Heart right ventricle (tissue), 16 donors: ENCODE results near the gene PSAP. TPM values are rescaled to one million over a fixed set of nuclear protein-coding genes. Genes with fewer than 3 reads are reported as not detected.
"Not testable (repeated sequence)": the region's sequence is repeated elsewhere in the genome, so short reads cannot be mapped to it uniquely, and the experiment has no call there.

Experiments
- ATAC-seq, 8 donors: fragments of 200-7000 bp; cut with Tn5 transposase; one replicate each; pipeline ENCODE4 v1.9.1; 2020; ENCODE audit warnings: mild to moderate bottlenecking in 8 of 8, moderate library complexity in 8 of 8, moderate number of reproducible peaks in 1 of 8
- DNase-seq, 2 donors: peaks; one replicate each; pipeline ENCODE4 v3.0.0-alpha.2; 2020
- H3K27ac ChIP-seq, 10 donors: fragments of 200-600 bp; sonication (generic) in 2 of 10; one replicate each; pipeline versions ENCODE4 v1.5.0 to v1.8.0; 2020 to 2022; ENCODE audit warnings: mild to moderate bottlenecking in 3 of 10
- H3K27me3 ChIP-seq, 7 donors: fragments of 200-600 bp; one replicate each; pipeline ENCODE4 v1.8.0; 2021 to 2022; ENCODE audit warnings: mild to moderate bottlenecking in 2 of 7
- H3K36me3 ChIP-seq, 9 donors: fragments of 200-600 bp; sonication (generic) in 1 of 9; one replicate each; pipeline versions ENCODE4 v1.5.0 to v1.8.0; 2020 to 2022; ENCODE audit warnings: mild to moderate bottlenecking in 2 of 9
- H3K4me1 ChIP-seq, 9 donors: fragments of 200-600 bp; sonication (generic) in 1 of 9; one replicate each; pipeline versions ENCODE4 v1.5.0 to v1.8.0; 2020 to 2022; ENCODE audit warnings: mild to moderate bottlenecking in 4 of 9
- H3K4me3 ChIP-seq, 10 donors: fragments of 200-600 bp; sonication (generic) in 2 of 10; one replicate each; pipeline versions ENCODE4 v1.5.0 to v1.8.0; 2020 to 2022; ENCODE audit warnings: mild to moderate bottlenecking in 7 of 10, moderate library complexity in 2 of 10
- H3K9me3 ChIP-seq, 11 donors: fragments of 200-600 bp in 10 of 11; sonication (generic) in 2 of 11; one replicate each; pipeline versions ENCODE4 v1.5.0 to v1.8.0; 2013 to 2022; ENCODE audit warnings: mild to moderate bottlenecking in 2 of 11, control low read depth in 1 of 11, moderate library complexity in 1 of 11
- CTCF ChIP-seq, 9 donors: fragments of 200-600 bp; sonication (generic) in 2 of 9; IDR thresholded peaks; one replicate each; pipeline versions ENCODE4 v1.5.0 to v1.8.0; 2021 to 2022; ENCODE audit warnings: antibody characterized with exemption in 9 of 9, mild to moderate bottlenecking in 5 of 9, moderate library complexity in 1 of 9
- WGBS, 2 donors: extraction: QIAGEN DNeasy Blood & Tissue Kit; methylation state at CpG; one replicate each; pipeline ENCODE4 v1.1.7; 2013; ENCODE audit warnings: inconsistent platforms in 1 of 2; 5-methylcytosine and 5-hydroxymethylcytosine counted together
- intact Hi-C, 10 donors: fragments of 100-400 bp; cut with DNase I; formaldehyde crosslinking; loops; one replicate each; pipeline versions ENCODE4 v1.11.1 to v1.14.2; 2022
- long read RNA-seq, 3 donors: library from polyadenylated mRNA; unstranded; transcript quantifications; one replicate each; pipeline ENCODE4 v2.0.0, GENCODE V29; 2020 to 2021
- polyA plus RNA-seq, 2 donors: library from polyadenylated mRNA; stranded (reverse); fragments of 200-250 nt; gene quantifications; one replicate each; pipeline ENCODE4 v1.2.3, GENCODE V29; 2013
- total RNA-seq, 10 donors: library from RNA; stranded (reverse); fragmentation: NEBNext Ultra II Directional in 3 of 10; extraction: Animal tissue kit (Norgen Biotek cat#: 25700) in 3 of 10; gene quantifications; one replicate each; pipeline versions ENCODE4 v1.2.1 to v1.2.4, GENCODE V29; 2021 to 2023
- donor health status: Arrhythmogenic right ventricular cardiomyopathy.
- donor health status: ischemic (EF 13 %, LVEDD 7.1; RV severe dilation, severe dysfunction).
- donor health status: healthy with polysubstance abuse.
- donor health status: DM: no; HTN: yes; CAD: no.
- donor health status: DM: no; HTN: no; CAD: no.
- donor health status: ischemic (EF 25% LVEDD 6.9; RV normal size, moderate dysfunction).
- donor health status: ischemic (EF 25% LVEDD 5.7; RV mildly dilated, moderate dysfunction).
- donor health status: healthy.
- donor health status: DM: yes; HTN: yes; CAD: no.
- donor health status: Ischemic cardiomyopathy.
- donor health status: ischemic (EF 35%, LVEDD 5.7; RV mildly dilated, moderate dysfunction).
- donor health status: nonischemic (EF 11% LVEDD 7.7; RV severe dilation, severe dysfunction).
- donor health status: DM: yes; HTN: yes; CAD: no.
- donor health status: PGD.
- donor health status: ischemic (EF 29% LVEDD 5.4; RV normal size, mild dysfunction).
- donor health status: nonischemic (EF 23%, LVEDD 6.1; RV moderate dilation, normal function).

PSAP gene
- total RNA-seq (1,000 to 10,000 TPM; 1,446 to 2,078 (median 1,666) TPM), polyA plus RNA-seq (100 to 1,000 TPM; 443 to 780 TPM)
- long read RNA-seq, donor 1, transcript PSAP-202 (14 exons, 2,872 nt) = major isoform, 117 of 3,139 reads
- long read RNA-seq, donor 1, transcript PSAP-201 (14 exons, 2,830 nt) = minor isoform, 23 of 3,139 reads
- long read RNA-seq, donor 1, partial matches to known transcripts = 573 of 3,139 reads
- long read RNA-seq, donor 1, other reads (novel, unspliced or antisense) = 2,426 of 3,139 reads
- long read RNA-seq, donor 2, transcript PSAP-202 (14 exons, 2,872 nt) = major isoform, 138 of 3,428 reads
- long read RNA-seq, donor 2, transcript PSAP-201 (14 exons, 2,830 nt) = minor isoform, 34 of 3,428 reads
- long read RNA-seq, donor 2, partial matches to known transcripts = 397 of 3,428 reads
- long read RNA-seq, donor 2, other reads (novel, unspliced or antisense) = 2,859 of 3,428 reads
- long read RNA-seq, donor 3, transcript PSAP-201 (14 exons, 2,830 nt) = minor isoform, 50 of 4,280 reads
- long read RNA-seq, donor 3, transcript PSAP-202 (14 exons, 2,872 nt) = major isoform, 205 of 4,280 reads
- long read RNA-seq, donor 3, partial matches to known transcripts = 594 of 4,280 reads
- long read RNA-seq, donor 3, other reads (novel, unspliced or antisense) = 3,431 of 4,280 reads

DNA sequence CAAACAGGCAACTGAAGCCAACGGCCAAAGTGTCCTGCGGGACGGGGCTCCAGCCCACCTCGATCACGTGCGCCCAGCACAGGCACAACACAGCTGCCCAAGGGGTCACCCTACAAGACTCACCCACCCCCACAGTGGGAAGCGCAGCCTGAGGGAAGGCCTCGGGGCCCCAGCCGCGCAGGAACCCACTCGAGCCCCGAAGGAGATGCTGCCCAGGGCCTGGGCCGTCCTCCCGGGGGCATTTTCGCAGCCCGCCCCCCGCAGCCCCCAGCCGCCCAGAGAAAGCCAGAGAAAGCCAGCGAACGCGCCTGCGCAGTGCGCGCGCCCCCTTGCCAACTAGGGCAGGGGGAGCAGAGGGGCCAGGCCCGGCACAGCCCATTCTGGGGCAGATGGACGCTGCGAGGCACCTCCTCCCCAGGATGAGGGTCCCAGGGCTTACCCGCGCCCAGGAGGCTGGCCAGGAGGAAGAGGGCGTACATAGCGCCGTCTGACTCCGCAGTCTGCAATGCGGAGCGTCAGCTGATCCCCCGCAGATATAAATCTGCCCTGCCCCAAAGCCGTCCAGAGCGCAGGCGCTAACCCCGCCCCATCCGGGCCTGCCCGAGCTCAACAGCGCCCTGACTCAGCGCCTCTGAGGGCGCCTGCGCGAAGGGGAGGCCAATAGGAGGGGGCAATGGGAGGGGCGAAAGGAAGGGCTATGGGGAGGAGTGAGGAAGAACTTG, at the start of gene PSAP:
PSAP (minus strand) TSS at position 509 of the 722 bp plus-strand sequence; CDS start at position 479, 30 bp downstream.
- H3K27ac ChIP-seq = peak within 1 kb of the TSS; percentile 89 to 99 (median 98)
- no peaks in the 10 kb centered on the region for H3K9me3 ChIP-seq
- DNase-seq = peak; percentile 99 to 100
- peak within 1 kb of the TSS; percentile 85 to 100 (median 94) for H3K4me3 ChIP-seq
- 0 to 1% methylated on average over 47 to 49 of the region's 49 CpGs for WGBS, 2 donors
- H3K4me1 ChIP-seq = peaks cover 7 to 60% (median 47%) of the 10 kb centered on the region in 9 donors
- no peaks in the 10 kb centered on the region for H3K27me3 ChIP-seq
- TF ChIP-seq CTCF (IDR thresholded peaks at IDR 0.05) = no peak
- intact Hi-C loops = loop anchor here in 1 of 10 donors (1.0 kb wide), 1 partner anchor 9 kb away; no protein-coding TSS in a partner anchor
- H3K36me3 ChIP-seq = peaks cover 0 to 7% (median 0%) of the 10 kb centered on the region in 9 donors
- ATAC-seq = peak; percentile 98 to 99 (median 99)

GRCh38 chr10:71900441-71901180, 49.6 kb upstream of the PSAP start:
- intact Hi-C loops = loop anchor here in 2 of 10 donors (5.0 kb wide), 2 partner anchors 142 to 147 kb away; no protein-coding TSS in a partner anchor
- no peaks in the 10 kb centered on the region for H3K27me3 ChIP-seq
- 96 to 97% methylated on average over 14 of the region's 14 CpGs for WGBS, 2 donors

GRCh38 chr10:71899665-71900412, 48.8 kb upstream of the PSAP start:
- Histone ChIP-seq H3K27me3 (no peaks in the 10 kb centered on the region), H3K36me3 (no peaks in the 10 kb centered on the region), H3K27ac (no peak overlapping the region), H3K4me1 (peaks cover 0 to 14% (median 10%) of the 10 kb centered on the region in 9 donors), H3K4me3 (no peak overlapping the region), H3K9me3 (peaks cover 0 to 10% (median 0%) of the 10 kb centered on the region in 11 donors)
- WGBS, 2 donors = 79% methylated on average over 3 of the region's 3 CpGs
- intact Hi-C loops = loop anchor here in 9 of 10 donors (5.0 to 10.0 kb wide), 13 partner anchors 52 to 585 kb away; partner anchors contain the start of genes SLC29A3 (in 3 of the 9), C10orf105 (in 1 of the 9) and CDH23 (in 1 of the 9)
- DNase-seq = no peak
- ATAC-seq = peak in 1 of 8 donors; percentile 7
- TF ChIP-seq CTCF (IDR thresholded peaks at IDR 0.05) = no peak

More at GRCh38 chr10:71900441-71901180, 49.6 kb upstream of the PSAP start:
- no peak for TF ChIP-seq CTCF (IDR thresholded peaks at IDR 0.05)
- ATAC-seq (peak in 1 of 8 donors; percentile 3), DNase-seq (no peak)
- Histone ChIP-seq H3K36me3 (no peaks in the 10 kb centered on the region), H3K27ac (no peak overlapping the region), H3K9me3 (peaks cover 0 to 10% (median 0%) of the 10 kb centered on the region in 11 donors), H3K4me3 (no peak overlapping the region), H3K4me1 (peaks cover 0 to 14% (median 10%) of the 10 kb centered on the region in 9 donors)

GRCh38 chr10:71898346-71898745, 47.3 kb upstream of the PSAP start:
- H3K9me3 ChIP-seq = peaks cover 0 to 10% (median 0%) of the 10 kb centered on the region in 11 donors
- not testable (repeated sequence) for DNase-seq, H3K36me3 ChIP-seq, H3K27me3 ChIP-seq, ATAC-seq, H3K4me1 ChIP-seq, H3K27ac ChIP-seq, H3K4me3 ChIP-seq
- intact Hi-C loops = loop anchor here in 9 of 10 donors (5.0 to 10.0 kb wide), 12 partner anchors 54 to 584 kb away; partner anchors contain the start of genes SLC29A3 (in 3 of the 9), C10orf105 (in 1 of the 9) and CDH23 (in 1 of the 9)
- 90 to 91% methylated on average over 5 of the region's 5 CpGs for WGBS, 2 donors
